ENCODE data around the gene RASGEF1C.

- TF ChIP-seq, protein P1, sequence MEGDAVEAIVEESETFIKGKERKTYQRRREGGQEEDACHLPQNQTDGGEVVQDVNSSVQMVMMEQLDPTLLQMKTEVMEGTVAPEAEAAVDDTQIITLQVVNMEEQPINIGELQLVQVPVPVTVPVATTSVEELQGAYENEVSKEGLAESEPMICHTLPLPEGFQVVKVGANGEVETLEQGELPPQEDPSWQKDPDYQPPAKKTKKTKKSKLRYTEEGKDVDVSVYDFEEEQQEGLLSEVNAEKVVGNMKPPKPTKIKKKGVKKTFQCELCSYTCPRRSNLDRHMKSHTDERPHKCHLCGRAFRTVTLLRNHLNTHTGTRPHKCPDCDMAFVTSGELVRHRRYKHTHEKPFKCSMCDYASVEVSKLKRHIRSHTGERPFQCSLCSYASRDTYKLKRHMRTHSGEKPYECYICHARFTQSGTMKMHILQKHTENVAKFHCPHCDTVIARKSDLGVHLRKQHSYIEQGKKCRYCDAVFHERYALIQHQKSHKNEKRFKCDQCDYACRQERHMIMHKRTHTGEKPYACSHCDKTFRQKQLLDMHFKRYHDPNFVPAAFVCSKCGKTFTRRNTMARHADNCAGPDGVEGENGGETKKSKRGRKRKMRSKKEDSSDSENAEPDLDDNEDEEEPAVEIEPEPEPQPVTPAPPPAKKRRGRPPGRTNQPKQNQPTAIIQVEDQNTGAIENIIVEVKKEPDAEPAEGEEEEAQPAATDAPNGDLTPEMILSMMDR (IDR thresholded peaks at IDR 0.05), result no peak
- TF ChIP-seq POLR2A (IDR thresholded peaks at IDR 0.05), result no peak
These were observed 108.2 kb downstream of the RASGEF1C start for GRCh38 chr5:180100621-180101450.

Measured in lower leg skin (tissue), 3 donors.